Transverse colon (tissue), 4 donors: ENCODE measurements around the gene TMEM255B.

Experiments
- EP300 ChIP-seq: sonication (generic); formaldehyde crosslinking; IDR thresholded peaks from one replicate; pipeline ENCODE4 v1.6.1; 2017; ENCODE audit warnings: antibody characterized with exemption, low read depth
- POLR2A ChIP-seq: fragments of 450-650 bp; IDR thresholded peaks from one replicate; pipeline ENCODE4 v1.6.1; 2016; ENCODE audit warnings: antibody characterized with exemption, mild to moderate bottlenecking, moderate library complexity
- POLR2AphosphoS5 ChIP-seq, 3 donors: sonication (generic); formaldehyde crosslinking; IDR thresholded peaks; one replicate each; pipeline ENCODE4 v1.6.1; 2016; ENCODE audit warnings: antibody characterized with exemption in 3 of 3
- TF ChIP-seq, protein P1 (sequence below), 5 experiments: fragments of 200-600 bp in 3 of 5; fragments of 450-650 bp in 2 of 5; sonication (generic) in 3 of 5; IDR thresholded peaks; 1 replicate in 2 of 5; 2 replicates in 3 of 5; pipeline ENCODE4 v1.5.1; 2016 to 2017; ENCODE audit warnings: antibody characterized with exemption in 5 of 5, inconsistent platforms in 3 of 5, mild to moderate bottlenecking in 2 of 5, moderate library complexity in 1 of 5

DNA sequence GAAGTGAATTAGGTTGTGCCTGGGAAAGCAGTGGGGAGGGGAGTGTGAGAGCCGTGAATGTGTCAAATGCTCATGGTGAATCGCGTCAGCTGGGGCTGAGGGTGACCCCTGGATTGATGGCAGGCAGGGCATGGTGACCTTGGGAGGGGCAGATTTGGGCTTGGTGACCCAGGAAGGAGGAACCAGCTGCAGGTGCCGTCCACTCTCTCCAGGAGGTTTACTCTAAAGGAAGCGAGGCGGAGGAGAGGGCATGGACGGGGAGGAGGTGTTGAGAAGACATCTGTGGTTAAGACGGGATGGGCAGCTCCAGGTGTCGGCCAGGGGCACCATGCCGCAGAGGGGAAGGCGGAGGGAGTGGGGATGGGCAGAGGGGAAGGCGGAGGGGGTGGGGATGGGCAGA lies 28.7 kb downstream of the TMEM255B start:
- no peak for TF ChIP-seq POLR2AphosphoS5 (IDR thresholded peaks at IDR 0.05)
- TF ChIP-seq, protein P1, sequence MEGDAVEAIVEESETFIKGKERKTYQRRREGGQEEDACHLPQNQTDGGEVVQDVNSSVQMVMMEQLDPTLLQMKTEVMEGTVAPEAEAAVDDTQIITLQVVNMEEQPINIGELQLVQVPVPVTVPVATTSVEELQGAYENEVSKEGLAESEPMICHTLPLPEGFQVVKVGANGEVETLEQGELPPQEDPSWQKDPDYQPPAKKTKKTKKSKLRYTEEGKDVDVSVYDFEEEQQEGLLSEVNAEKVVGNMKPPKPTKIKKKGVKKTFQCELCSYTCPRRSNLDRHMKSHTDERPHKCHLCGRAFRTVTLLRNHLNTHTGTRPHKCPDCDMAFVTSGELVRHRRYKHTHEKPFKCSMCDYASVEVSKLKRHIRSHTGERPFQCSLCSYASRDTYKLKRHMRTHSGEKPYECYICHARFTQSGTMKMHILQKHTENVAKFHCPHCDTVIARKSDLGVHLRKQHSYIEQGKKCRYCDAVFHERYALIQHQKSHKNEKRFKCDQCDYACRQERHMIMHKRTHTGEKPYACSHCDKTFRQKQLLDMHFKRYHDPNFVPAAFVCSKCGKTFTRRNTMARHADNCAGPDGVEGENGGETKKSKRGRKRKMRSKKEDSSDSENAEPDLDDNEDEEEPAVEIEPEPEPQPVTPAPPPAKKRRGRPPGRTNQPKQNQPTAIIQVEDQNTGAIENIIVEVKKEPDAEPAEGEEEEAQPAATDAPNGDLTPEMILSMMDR (IDR thresholded peaks at IDR 0.05): no peak
- no peak for TF ChIP-seq POLR2A
- TF ChIP-seq EP300: no peak
